Karpas-422 (cell line): ENCODE measurements around the gene AQP1. TPM values are rescaled to one million over a fixed set of nuclear protein-coding genes. Genes with fewer than 3 reads are reported as not detected.

ENCODE experiments used
- DNase-seq: peaks from one replicate; pipeline ENCODE4 v3.0.0-alpha.2; 2015
- H2AFZ ChIP-seq: fragments of 200-600 bp; sonication (generic); 2 replicates; pipeline ENCODE4 v1.6.1; 2014; ENCODE audit warnings: antibody characterized with exemption, low read length, mixed read lengths
- H3K27ac ChIP-seq: fragments of 200-600 bp; sonication (generic); 2 replicates; pipeline ENCODE4 v1.5.1; 2014; ENCODE audit warnings: mild to moderate bottlenecking, low read length, moderate library complexity
- H3K27me3 ChIP-seq: fragments of 200-600 bp; sonication (generic); 2 replicates; pipeline ENCODE4 v1.6.1; 2014; ENCODE audit warnings: low read length, mixed read lengths
- H3K36me3 ChIP-seq: fragments of 200-600 bp; sonication (generic); 2 replicates; pipeline ENCODE4 v1.6.1; 2014; ENCODE audit warnings: low read length, mixed read lengths; ENCODE audit not compliant: insufficient read depth
- H3K4me1 ChIP-seq: fragments of 200-600 bp; sonication (generic); 2 replicates; pipeline ENCODE4 v1.6.1; 2014; ENCODE audit warnings: mild to moderate bottlenecking, low read length, mixed read lengths
- H3K4me2 ChIP-seq: fragments of 200-600 bp; sonication (generic); 2 replicates; pipeline ENCODE4 v1.6.1; 2014; ENCODE audit warnings: low read length, low read depth, mild to moderate bottlenecking; ENCODE audit not compliant: poor library complexity, severe bottlenecking
- H3K4me3 ChIP-seq: fragments of 200-600 bp; sonication (generic); 2 replicates; pipeline ENCODE4 v1.5.1; 2014; ENCODE audit warnings: mild to moderate bottlenecking, antibody characterized with exemption, low read length, mixed read lengths
- H3K79me2 ChIP-seq: fragments of 200-600 bp; sonication (generic); 2 replicates; pipeline ENCODE4 v1.6.1; 2014; ENCODE audit warnings: mild to moderate bottlenecking, low read length, mixed read lengths
- H3K9ac ChIP-seq: fragments of 200-600 bp; sonication (generic); 2 replicates; pipeline ENCODE4 v1.6.0; 2014; ENCODE audit warnings: low read length
- H3K9me2 ChIP-seq: fragments of 200-600 bp; sonication (generic), shearing (Covaris generic); replicated peaks from 2 replicates; pipeline ENCODE4 v1.6.0; 2014; ENCODE audit warnings: mild to moderate bottlenecking, low read length, moderate library complexity; ENCODE audit not compliant: insufficient read depth
- H3K9me3 ChIP-seq: fragments of 300-700, 200-600 bp; sonication (generic); 2 replicates; pipeline ENCODE4 v1.6.1; 2014; ENCODE audit warnings: low read length, mixed read lengths
- H4K20me1 ChIP-seq: fragments of 200-600 bp; sonication (generic); 2 replicates; pipeline ENCODE4 v1.6.1; 2014; ENCODE audit warnings: mild to moderate bottlenecking, antibody characterized with exemption, low read length, low read depth; ENCODE audit not compliant: insufficient read depth
- total RNA-seq: library from RNA; depleted of rRNA; stranded (reverse); fragments of >200 nt; shearing (Covaris generic); gene quantifications from 2 replicates; pipeline ENCODE4 v1.2.3, GENCODE V29; 2014; ENCODE audit warnings: low replicate concordance

AQP1 gene
- total RNA-seq, 1 experiment from 2014 or later: 0.82 TPM

- H4K20me1 ChIP-seq: no peaks in the 10 kb centered on the region
- DNase-seq: no peak
- H3K79me2 ChIP-seq: no peaks in the 10 kb centered on the region
- no peak overlapping the region for H3K27ac ChIP-seq
- no peaks in the 10 kb centered on the region for H3K27me3 ChIP-seq
- no peaks in the 10 kb centered on the region for H3K9me2 ChIP-seq
- H3K4me3 ChIP-seq: no peak overlapping the region
- no peaks in the 10 kb centered on the region for H3K36me3 ChIP-seq
- no peak overlapping the region for H3K9ac ChIP-seq
- H3K9me3 ChIP-seq: no peaks in the 10 kb centered on the region
- H3K4me2 ChIP-seq: no peak overlapping the region
- H3K4me1 ChIP-seq: peaks cover 18% of the 10 kb centered on the region
- H2AFZ ChIP-seq: no peak overlapping the region
These were observed 13.2 kb upstream of the AQP1 start for GRCh38 chr7:30898411-30898810.

GRCh38 chr7:30899066-30899465 lies 12.6 kb upstream of the AQP1 start:
- Histone ChIP-seq H3K4me1 (peaks cover 18% of the 10 kb centered on the region), H3K27ac (no peak overlapping the region), H3K9me3 (no peaks in the 10 kb centered on the region), H3K4me3 (no peak overlapping the region), H3K9me2 (no peaks in the 10 kb centered on the region), H3K4me2 (no peak overlapping the region), H3K79me2 (no peaks in the 10 kb centered on the region), H3K36me3 (no peaks in the 10 kb centered on the region), H2AFZ (no peak overlapping the region), H3K9ac (no peak overlapping the region), H4K20me1 (no peaks in the 10 kb centered on the region), H3K27me3 (no peaks in the 10 kb centered on the region)
- DNase-seq: no peak

GRCh38 chr7:30899630-30900029 lies 12.0 kb upstream of the AQP1 start:
- no peak overlapping the region for H3K9ac ChIP-seq

GRCh38 chr7:30900053-30900452 lies 11.6 kb upstream of the AQP1 start:
- H3K36me3 ChIP-seq: no peaks in the 10 kb centered on the region
- no peak overlapping the region for H2AFZ ChIP-seq
- H3K4me2 ChIP-seq: no peak overlapping the region
- H3K79me2 ChIP-seq: no peaks in the 10 kb centered on the region
- no peaks in the 10 kb centered on the region for H3K9me3 ChIP-seq
- no peaks in the 10 kb centered on the region for H4K20me1 ChIP-seq
- no peak overlapping the region for H3K27ac ChIP-seq
- no peak for DNase-seq
- H3K4me1 ChIP-seq: peaks cover 8% of the 10 kb centered on the region
- H3K9me2 ChIP-seq: no peaks in the 10 kb centered on the region
- H3K9ac ChIP-seq: no peak overlapping the region
- H3K4me3 ChIP-seq: no peak overlapping the region
- no peaks in the 10 kb centered on the region for H3K27me3 ChIP-seq

More at GRCh38 chr7:30899630-30900029, 12.0 kb upstream of the AQP1 start:
- H3K9me3 ChIP-seq: no peaks in the 10 kb centered on the region
- H3K79me2 ChIP-seq: no peaks in the 10 kb centered on the region
- H3K4me3 ChIP-seq: no peak overlapping the region
- H2AFZ ChIP-seq: no peak overlapping the region
- peaks cover 12% of the 10 kb centered on the region for H3K4me1 ChIP-seq
- no peaks in the 10 kb centered on the region for H3K36me3 ChIP-seq
- H3K27me3 ChIP-seq: no peaks in the 10 kb centered on the region
- no peak overlapping the region for H3K4me2 ChIP-seq
- H3K9me2 ChIP-seq: no peaks in the 10 kb centered on the region
- no peak for DNase-seq
- H4K20me1 ChIP-seq: no peaks in the 10 kb centered on the region
- no peak overlapping the region for H3K27ac ChIP-seq

- no peaks in the 10 kb centered on the region for H3K9me2 ChIP-seq
- H3K9ac ChIP-seq: no peak overlapping the region
- no peak for DNase-seq
- H3K27ac ChIP-seq: no peak overlapping the region
- H4K20me1 ChIP-seq: no peaks in the 10 kb centered on the region
- H3K4me1 ChIP-seq: peaks cover 5% of the 10 kb centered on the region
- no peak overlapping the region for H3K4me3 ChIP-seq
- no peaks in the 10 kb centered on the region for H3K79me2 ChIP-seq
- H2AFZ ChIP-seq: no peak overlapping the region
- no peak overlapping the region for H3K4me2 ChIP-seq
- no peaks in the 10 kb centered on the region for H3K36me3 ChIP-seq
- H3K27me3 ChIP-seq: no peaks in the 10 kb centered on the region
- no peaks in the 10 kb centered on the region for H3K9me3 ChIP-seq
These were observed 10.8 kb upstream of the AQP1 start for GRCh38 chr7:30900803-30901362.

GRCh38 chr7:30901856-30902255 lies 9.8 kb upstream of the AQP1 start:
- Histone ChIP-seq H2AFZ (no peak overlapping the region), H4K20me1 (no peaks in the 10 kb centered on the region), H3K9ac (no peak overlapping the region), H3K4me1 (no peaks in the 10 kb centered on the region), H3K27me3 (no peaks in the 10 kb centered on the region), H3K27ac (no peak overlapping the region), H3K4me3 (no peak overlapping the region), H3K36me3 (no peaks in the 10 kb centered on the region), H3K4me2 (no peak overlapping the region), H3K9me2 (no peaks in the 10 kb centered on the region), H3K9me3 (no peaks in the 10 kb centered on the region), H3K79me2 (no peaks in the 10 kb centered on the region)
- no peak for DNase-seq

- no peak overlapping the region for H3K4me2 ChIP-seq
- no peak overlapping the region for H3K4me3 ChIP-seq
- H3K9me3 ChIP-seq: no peaks in the 10 kb centered on the region
- no peak overlapping the region for H2AFZ ChIP-seq
- H3K79me2 ChIP-seq: no peaks in the 10 kb centered on the region
- no peak overlapping the region for H3K27ac ChIP-seq
- H3K9ac ChIP-seq: no peak overlapping the region
- no peaks in the 10 kb centered on the region for H3K36me3 ChIP-seq
- DNase-seq: no peak
- no peaks in the 10 kb centered on the region for H3K4me1 ChIP-seq
- no peaks in the 10 kb centered on the region for H4K20me1 ChIP-seq
- no peaks in the 10 kb centered on the region for H3K27me3 ChIP-seq
- H3K9me2 ChIP-seq: no peaks in the 10 kb centered on the region
These were observed 9.2 kb upstream of the AQP1 start for GRCh38 chr7:30902466-30902865.

- no peak overlapping the region for H3K27ac ChIP-seq
- no peak overlapping the region for H3K4me3 ChIP-seq
- no peak overlapping the region for H3K9ac ChIP-seq
- H3K79me2 ChIP-seq: no peaks in the 10 kb centered on the region
- H3K36me3 ChIP-seq: no peaks in the 10 kb centered on the region
- DNase-seq: no peak
- no peaks in the 10 kb centered on the region for H4K20me1 ChIP-seq
- H2AFZ ChIP-seq: no peak overlapping the region
- no peak overlapping the region for H3K4me2 ChIP-seq
- no peaks in the 10 kb centered on the region for H3K4me1 ChIP-seq
- H3K9me3 ChIP-seq: no peaks in the 10 kb centered on the region
- no peaks in the 10 kb centered on the region for H3K27me3 ChIP-seq
- H3K9me2 ChIP-seq: no peaks in the 10 kb centered on the region
These were observed 8.5 kb upstream of the AQP1 start for GRCh38 chr7:30903146-30903545.

GRCh38 chr7:30904561-30904960 lies 7.1 kb upstream of the AQP1 start:
- no peak overlapping the region for H3K4me2 ChIP-seq
- no peak overlapping the region for H2AFZ ChIP-seq
- no peak overlapping the region for H3K9ac ChIP-seq
- no peaks in the 10 kb centered on the region for H3K79me2 ChIP-seq
- no peaks in the 10 kb centered on the region for H3K36me3 ChIP-seq
- no peaks in the 10 kb centered on the region for H3K27me3 ChIP-seq
- H4K20me1 ChIP-seq: no peaks in the 10 kb centered on the region
- H3K9me2 ChIP-seq: no peaks in the 10 kb centered on the region
- H3K4me3 ChIP-seq: no peak overlapping the region
- H3K4me1 ChIP-seq: no peaks in the 10 kb centered on the region; the same call in 1 of the 2 replicates
- H3K27ac ChIP-seq: no peak overlapping the region
- no peaks in the 10 kb centered on the region for H3K9me3 ChIP-seq
- DNase-seq: no peak
